Measurements from ENCODE around the gene PEAK1. TPM values are rescaled to one million over a fixed set of nuclear protein-coding genes. Genes with fewer than 3 reads are reported as not detected.

PEAK1 gene
- total RNA-seq, 1 experiment from 2014 or later: 36.7 TPM

DNA sequence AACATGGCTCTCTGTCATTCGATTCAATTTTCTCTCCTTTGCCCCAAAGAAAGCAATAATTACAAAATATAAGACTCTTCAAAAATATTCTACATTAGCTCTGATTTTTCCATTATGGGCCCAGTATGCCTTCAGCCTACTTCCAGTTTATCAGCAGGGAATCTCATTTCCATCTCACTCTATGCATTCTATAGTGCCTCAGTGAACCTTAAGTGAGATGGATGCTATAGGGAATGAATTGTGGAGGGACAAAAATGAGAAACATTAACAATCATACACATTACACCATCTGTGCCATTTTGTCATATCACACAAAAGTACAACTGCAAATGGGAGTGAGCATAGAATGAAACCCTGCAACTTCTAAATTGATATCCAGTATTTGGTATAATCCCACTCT lies 298.3 kb downstream of the PEAK1 start:
- Histone ChIP-seq H3K4me3 (ENCODE audit: low read depth, low read length, poor library complexity, severe bottlenecking) (no peak overlapping the region), H3K36me3 (ENCODE audit: insufficient read depth, low read length, poor library complexity, severe bottlenecking) (peaks cover 3% of the 10 kb centered on the region), H3K4me1 (ENCODE audit: insufficient read depth, low read length, poor library complexity, severe bottlenecking) (no peaks in the 10 kb centered on the region), H3K9me3 (ENCODE audit: low read depth, low read length, poor library complexity, severe bottlenecking) (no peaks in the 10 kb centered on the region), H3K27ac (ENCODE audit: low read depth, low read length, poor library complexity, severe bottlenecking) (no peak overlapping the region), H3K27me3 (replicated peaks; ENCODE audit: insufficient read depth, low read depth, low read length, poor library complexity) (no peaks in the 10 kb centered on the region)
- no TSS peak for BruUV-seq (replicated peaks)
- no peak for DNase-seq (ENCODE audit: low spot score)
- intact Hi-C loops (cut with micrococcal nuclease; ENCODE audit: unreplicated experiment): no loop called here
- POLR2A ChIA-PET (ENCODE audit: low non-redundant PET): no interaction called here
- CTCF ChIA-PET: no interaction called here
- no peak for TF ChIP-seq EZH2 (IDR thresholded peaks at IDR 0.05; ENCODE audit: borderline replicate concordance, low read depth, low read length, poor library complexity, severe bottlenecking)
- TF ChIP-seq, protein P1, sequence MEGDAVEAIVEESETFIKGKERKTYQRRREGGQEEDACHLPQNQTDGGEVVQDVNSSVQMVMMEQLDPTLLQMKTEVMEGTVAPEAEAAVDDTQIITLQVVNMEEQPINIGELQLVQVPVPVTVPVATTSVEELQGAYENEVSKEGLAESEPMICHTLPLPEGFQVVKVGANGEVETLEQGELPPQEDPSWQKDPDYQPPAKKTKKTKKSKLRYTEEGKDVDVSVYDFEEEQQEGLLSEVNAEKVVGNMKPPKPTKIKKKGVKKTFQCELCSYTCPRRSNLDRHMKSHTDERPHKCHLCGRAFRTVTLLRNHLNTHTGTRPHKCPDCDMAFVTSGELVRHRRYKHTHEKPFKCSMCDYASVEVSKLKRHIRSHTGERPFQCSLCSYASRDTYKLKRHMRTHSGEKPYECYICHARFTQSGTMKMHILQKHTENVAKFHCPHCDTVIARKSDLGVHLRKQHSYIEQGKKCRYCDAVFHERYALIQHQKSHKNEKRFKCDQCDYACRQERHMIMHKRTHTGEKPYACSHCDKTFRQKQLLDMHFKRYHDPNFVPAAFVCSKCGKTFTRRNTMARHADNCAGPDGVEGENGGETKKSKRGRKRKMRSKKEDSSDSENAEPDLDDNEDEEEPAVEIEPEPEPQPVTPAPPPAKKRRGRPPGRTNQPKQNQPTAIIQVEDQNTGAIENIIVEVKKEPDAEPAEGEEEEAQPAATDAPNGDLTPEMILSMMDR (conservative IDR thresholded peaks at IDR 0.05; ENCODE audit: low read depth, low read length): no peak

DNA sequence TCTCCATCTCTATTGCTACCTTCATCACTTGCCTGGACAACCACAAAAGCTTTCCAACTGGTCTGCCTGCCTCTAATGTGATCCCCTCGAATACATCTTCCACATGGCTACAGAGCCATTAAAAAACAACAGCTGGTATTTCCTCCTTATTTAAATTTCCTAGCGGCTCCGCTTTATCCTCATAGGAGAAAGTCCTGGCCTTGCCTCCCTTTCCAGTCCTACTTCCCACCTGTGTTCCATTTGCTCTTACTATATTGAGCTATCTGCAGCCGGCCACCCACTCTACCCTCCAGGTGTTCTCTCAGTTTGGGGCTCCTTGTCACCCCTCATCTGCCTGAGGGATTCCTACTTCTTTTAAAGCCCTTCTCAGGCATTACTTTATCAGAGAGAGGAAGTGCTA lies 299.3 kb downstream of the PEAK1 start:
- no TSS peak for BruUV-seq (replicated peaks)
- no peaks in the 10 kb centered on the region for H3K4me1 ChIP-seq (ENCODE audit: insufficient read depth, low read length, poor library complexity, severe bottlenecking)
- H3K36me3 ChIP-seq (ENCODE audit: insufficient read depth, low read length, poor library complexity, severe bottlenecking): peaks cover 1% of the 10 kb centered on the region
- no peaks in the 10 kb centered on the region for H3K9me3 ChIP-seq (ENCODE audit: low read depth, low read length, poor library complexity, severe bottlenecking)
- H3K27me3 ChIP-seq (replicated peaks; ENCODE audit: insufficient read depth, low read depth, low read length, poor library complexity): no peaks in the 10 kb centered on the region
- TF ChIP-seq EZH2 (IDR thresholded peaks at IDR 0.05; ENCODE audit: borderline replicate concordance, low read depth, low read length, poor library complexity, severe bottlenecking): no peak
- TF ChIP-seq, protein P1 (conservative IDR thresholded peaks at IDR 0.05; ENCODE audit: low read depth, low read length): no peak
- DNase-seq (ENCODE audit: low spot score): no peak
- intact Hi-C loops (cut with micrococcal nuclease; ENCODE audit: unreplicated experiment): no loop called here
- H3K4me3 ChIP-seq (ENCODE audit: low read depth, low read length, poor library complexity, severe bottlenecking): no peak overlapping the region
- CTCF ChIA-PET: interaction anchor here (4.3 kb wide), 1 partner anchor 422 kb away, joined by 40 read pairs; no protein-coding TSS in a partner anchor
- POLR2A ChIA-PET (ENCODE audit: low non-redundant PET): no interaction called here
- no peak overlapping the region for H3K27ac ChIP-seq (ENCODE audit: low read depth, low read length, poor library complexity, severe bottlenecking)

DNA sequence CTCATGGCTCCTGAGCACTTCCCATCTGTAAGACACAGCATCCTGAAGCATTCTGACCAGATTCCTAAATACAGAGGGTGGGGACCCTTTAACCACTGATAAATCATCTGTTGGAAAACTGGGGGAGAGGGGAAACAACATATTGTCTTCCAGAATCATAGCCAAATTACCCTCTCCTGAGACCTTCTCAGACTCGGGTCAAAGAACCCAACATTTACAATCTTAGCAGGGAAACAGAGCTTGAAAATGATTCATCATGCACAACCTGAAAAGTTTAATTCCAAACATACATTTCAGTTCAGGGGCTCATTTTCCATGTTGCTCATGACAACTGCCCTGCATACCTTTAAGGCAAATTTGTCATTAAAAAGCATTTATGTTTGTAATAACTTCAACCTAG lies 300.5 kb downstream of the PEAK1 start:
- intact Hi-C loops (cut with micrococcal nuclease; ENCODE audit: unreplicated experiment): loop anchor here (2.0 to 10.0 kb wide), 5 partner anchors 377 to 755 kb away; partner anchors contain the start of gene LINGO1
- no TSS peak for BruUV-seq (replicated peaks)
- ChIA-PET CTCF (interaction anchor here (1.0 to 4.3 kb wide), 6 partner anchors 378 to 702 kb away, joined by 3 to 40 read pairs (median 4); partner anchors contain the start of gene LINGO1), POLR2A (ENCODE audit: low non-redundant PET) (no interaction called here)
- TF ChIP-seq, protein P1 (conservative IDR thresholded peaks at IDR 0.05; ENCODE audit: low read depth, low read length): no peak
- TF ChIP-seq EZH2 (IDR thresholded peaks at IDR 0.05; ENCODE audit: borderline replicate concordance, low read depth, low read length, poor library complexity, severe bottlenecking): no peak
- Histone ChIP-seq H3K9me3 (ENCODE audit: low read depth, low read length, poor library complexity, severe bottlenecking) (no peaks in the 10 kb centered on the region), H3K36me3 (ENCODE audit: insufficient read depth, low read length, poor library complexity, severe bottlenecking) (no peaks in the 10 kb centered on the region), H3K27ac (ENCODE audit: low read depth, low read length, poor library complexity, severe bottlenecking) (no peak overlapping the region), H3K4me1 (ENCODE audit: insufficient read depth, low read length, poor library complexity, severe bottlenecking) (no peaks in the 10 kb centered on the region), H3K27me3 (replicated peaks; ENCODE audit: insufficient read depth, low read depth, low read length, poor library complexity) (no peaks in the 10 kb centered on the region), H3K4me3 (ENCODE audit: low read depth, low read length, poor library complexity, severe bottlenecking) (no peak overlapping the region)
- DNase-seq (ENCODE audit: low spot score): no peak
